ENCODE data around the gene EFNA3.

DNA sequence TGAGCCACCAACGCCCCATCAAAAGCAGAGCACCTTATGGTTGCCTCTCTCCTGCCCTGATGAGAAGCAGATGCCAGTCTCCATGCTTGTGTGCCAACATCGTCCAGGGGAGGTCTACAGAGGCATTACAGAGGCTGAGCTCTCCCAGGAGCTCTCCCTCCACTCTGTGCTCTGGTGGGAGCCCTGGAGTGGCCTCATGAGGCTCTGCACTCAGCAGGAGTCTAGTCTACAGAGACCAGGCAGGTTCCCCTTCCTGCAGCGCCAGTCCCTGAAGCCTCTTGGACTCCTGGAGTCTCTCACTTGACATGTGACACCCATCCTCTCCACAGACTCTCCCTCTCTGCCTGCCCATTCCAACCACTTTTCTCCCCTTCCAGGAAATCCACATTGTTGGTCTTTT is 41.6 kb upstream of the EFNA3 start:
- TF ChIP-seq POLR2A (IDR thresholded peaks at IDR 0.05; ENCODE audit: low read depth) (no peak), POLR2AphosphoS5 (IDR thresholded peaks at IDR 0.05) (no peak)
- TF ChIP-seq, protein P1, sequence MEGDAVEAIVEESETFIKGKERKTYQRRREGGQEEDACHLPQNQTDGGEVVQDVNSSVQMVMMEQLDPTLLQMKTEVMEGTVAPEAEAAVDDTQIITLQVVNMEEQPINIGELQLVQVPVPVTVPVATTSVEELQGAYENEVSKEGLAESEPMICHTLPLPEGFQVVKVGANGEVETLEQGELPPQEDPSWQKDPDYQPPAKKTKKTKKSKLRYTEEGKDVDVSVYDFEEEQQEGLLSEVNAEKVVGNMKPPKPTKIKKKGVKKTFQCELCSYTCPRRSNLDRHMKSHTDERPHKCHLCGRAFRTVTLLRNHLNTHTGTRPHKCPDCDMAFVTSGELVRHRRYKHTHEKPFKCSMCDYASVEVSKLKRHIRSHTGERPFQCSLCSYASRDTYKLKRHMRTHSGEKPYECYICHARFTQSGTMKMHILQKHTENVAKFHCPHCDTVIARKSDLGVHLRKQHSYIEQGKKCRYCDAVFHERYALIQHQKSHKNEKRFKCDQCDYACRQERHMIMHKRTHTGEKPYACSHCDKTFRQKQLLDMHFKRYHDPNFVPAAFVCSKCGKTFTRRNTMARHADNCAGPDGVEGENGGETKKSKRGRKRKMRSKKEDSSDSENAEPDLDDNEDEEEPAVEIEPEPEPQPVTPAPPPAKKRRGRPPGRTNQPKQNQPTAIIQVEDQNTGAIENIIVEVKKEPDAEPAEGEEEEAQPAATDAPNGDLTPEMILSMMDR (IDR thresholded peaks at IDR 0.05) = no peak

Measured in esophagus muscularis mucosa (tissue), 3 donors.